Fibroblast of the aortic adventitia (primary cell): ENCODE measurements around the gene ING2. TPM values are rescaled to one million over a fixed set of nuclear protein-coding genes. Genes with fewer than 3 reads are reported as not detected.

Experiments used
- DNase-seq: peaks from one replicate; pipeline ENCODE4 v3.0.0-alpha.2; 2010; ENCODE audit warnings: low read depth
- H3K4me3 ChIP-seq: 2 replicates; pipeline ENCODE4 v1.5.1; 2011; ENCODE audit warnings: low read depth, mild to moderate bottlenecking, control low read depth, low read length, moderate library complexity
- CTCF ChIP-seq: IDR thresholded peaks from 2 replicates; pipeline ENCODE4 v1.5.1; 2011; ENCODE audit warnings: mild to moderate bottlenecking, low read length, control low read depth, inconsistent platforms; ENCODE audit not compliant: insufficient read depth
- total RNA-seq: library from RNA; depleted of rRNA; stranded (reverse); fragments of >200 nt; gene quantifications from 2 replicates; pipeline ENCODE4 v1.2.3, GENCODE V29; 2012; ENCODE audit warnings: low replicate concordance

ING2 gene
- total RNA-seq, 1 donor = 14.8 TPM

- DNase-seq = no peak
- no peak for TF ChIP-seq CTCF
- peak overlapping the region; percentile 92 for H3K4me3 ChIP-seq
These were observed 1.3 kb upstream of the ING2 start for GRCh38 chr4:183503497-183504063.

GRCh38 chr4:183504064-183504929, 561 bp upstream of the ING2 start:
- peak overlapping the region; percentile 93 for H3K4me3 ChIP-seq
- peak; percentile 96 for DNase-seq
- no peak for TF ChIP-seq CTCF

DNA sequence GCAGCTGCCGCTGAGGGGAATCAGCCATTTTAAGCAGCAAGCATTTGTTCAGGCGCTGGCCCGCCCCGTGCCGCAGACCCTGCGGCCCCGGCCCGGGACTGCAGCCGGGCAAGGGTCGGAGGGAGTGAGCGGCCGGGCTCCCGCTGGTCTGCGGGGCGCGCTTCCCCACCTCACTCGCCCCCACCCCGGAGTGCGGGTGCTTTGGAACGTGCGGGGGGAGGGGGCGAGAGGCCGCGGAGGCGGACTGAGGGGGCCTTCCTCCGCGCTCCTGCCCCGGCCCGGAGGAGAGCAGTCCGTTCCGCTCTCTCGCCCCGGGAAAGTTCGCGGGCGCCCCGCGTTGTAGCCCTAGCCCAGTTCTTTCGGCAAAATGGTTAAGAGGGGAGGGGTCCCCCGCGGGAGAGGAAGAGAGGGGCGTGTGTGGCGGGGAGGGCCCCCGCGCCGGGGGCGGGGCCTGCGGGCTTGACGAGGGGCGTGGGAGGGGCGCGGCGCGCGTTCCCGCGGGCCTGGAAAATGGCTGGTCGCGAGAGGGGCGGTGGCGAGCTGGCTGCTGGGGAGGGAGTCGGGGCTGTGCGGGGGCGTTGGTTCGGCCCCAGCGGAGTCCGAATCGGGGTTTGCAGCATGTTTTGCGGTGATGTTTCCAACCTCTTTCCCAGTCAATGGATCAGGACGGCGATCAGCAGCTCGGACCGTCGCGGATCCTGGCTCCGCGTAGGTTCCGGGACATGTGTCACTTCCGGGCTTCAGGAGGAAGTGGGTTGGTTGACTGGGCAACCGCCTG, 942 bp downstream of the ING2 start:
- peak; percentile 84 for DNase-seq
- TF ChIP-seq CTCF = no peak

GRCh38 chr4:183506389-183506735, 1.5 kb downstream of the ING2 start:
- DNase-seq = no peak
- H3K4me3 ChIP-seq = peak overlapping the region; percentile 93
- no peak for TF ChIP-seq CTCF

More for the DNA sequence above, 942 bp downstream of the ING2 start:
- peak overlapping the region; percentile 93 for H3K4me3 ChIP-seq

DNA sequence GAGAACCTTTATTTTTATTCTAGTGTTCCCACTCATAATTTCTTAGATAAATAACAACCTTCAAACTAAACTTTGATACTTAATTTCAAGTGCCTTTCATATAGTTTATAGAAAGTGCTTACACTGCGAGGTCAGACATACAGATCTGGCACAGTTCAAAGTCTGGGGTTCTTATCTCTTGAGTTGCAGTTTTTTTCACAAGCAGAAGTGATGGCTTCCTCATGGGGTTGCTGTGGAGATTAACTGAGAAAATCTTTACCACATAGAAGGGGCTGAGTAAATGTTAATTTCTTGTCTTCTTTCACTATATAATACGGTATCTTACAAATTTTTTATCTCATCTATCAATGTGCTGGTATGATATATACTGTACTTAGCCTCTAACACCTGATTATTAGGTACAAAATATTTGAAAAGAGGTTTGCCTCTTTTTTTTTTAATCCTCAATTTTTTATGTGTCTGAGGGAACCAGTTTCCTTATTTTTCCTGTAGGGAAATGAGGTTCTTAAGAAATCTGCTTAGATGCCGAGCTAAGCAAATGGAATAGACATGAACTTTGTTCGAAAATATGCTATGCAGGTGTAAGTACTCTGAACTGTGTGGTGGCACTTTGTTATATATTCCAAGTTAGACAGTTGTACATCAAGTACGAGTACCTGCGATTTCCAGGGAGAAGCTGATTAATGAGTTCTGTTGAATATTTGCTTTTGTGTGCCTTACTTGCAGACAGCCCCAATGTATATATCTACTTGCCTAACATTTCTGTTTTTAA, 3.3 kb downstream of the ING2 start:
- no peak for TF ChIP-seq CTCF
- no peak overlapping the region for H3K4me3 ChIP-seq

GRCh38 chr4:183508697-183509335, 4.0 kb downstream of the ING2 start:
- no peak for TF ChIP-seq CTCF
- DNase-seq = peak; percentile 19
- peak overlapping the region; percentile 29 for H3K4me3 ChIP-seq

More for the DNA sequence above, 3.3 kb downstream of the ING2 start:
- peak; percentile 38 for DNase-seq
